WTC11 (cell line): ENCODE data around the gene CLIP1. TPM values are rescaled to one million over a fixed set of nuclear protein-coding genes. Genes with fewer than 3 reads are reported as not detected.

Experiments used
- ATAC-seq: fragments of 200-7000 bp; cut with Tn5 transposase; 2 replicates; pipeline ENCODE4 v1.10.0; 2021; ENCODE audit warnings: mild to moderate bottlenecking, moderate library complexity
- CTCF ChIA-PET: fragments of 300-600 bp; sonication (Branson Sonifier 250); formaldehyde crosslinking; loops from one replicate; lab custom pipeline; 2021; ENCODE audit warnings: antibody characterized with exemption; lab: Charles Lee
- POLR2A ChIA-PET: fragments of 350-600 bp; sonication (Branson Sonifier 250); formaldehyde crosslinking; loops from one replicate; lab custom pipeline; 2021; ENCODE audit warnings: antibody characterized with exemption; lab: Charles Lee
- DNase-seq: peaks from one replicate; pipeline ENCODE4 v3.0.0; 2021; ENCODE audit warnings: low spot score
- H3K27ac Mint-ChIP-seq: 2 replicates; pipeline ENCODE4 v1.8.0; 2021; ENCODE audit warnings: mixed read lengths
- H3K27me3 Mint-ChIP-seq: 2 replicates; pipeline ENCODE4 v1.8.0; 2021; ENCODE audit warnings: low read depth, mild to moderate bottlenecking, moderate library complexity, mixed read lengths
- H3K36me3 Mint-ChIP-seq: 2 replicates; pipeline ENCODE4 v1.8.0; 2021; ENCODE audit warnings: mixed read lengths
- H3K4me1 Mint-ChIP-seq: 2 replicates; pipeline ENCODE4 v1.8.0; 2022; ENCODE audit warnings: mixed read lengths
- H3K4me3 Mint-ChIP-seq: 2 replicates; pipeline ENCODE4 v1.8.0; 2021; ENCODE audit warnings: mild to moderate bottlenecking, moderate library complexity, mixed read lengths
- H3K9me3 Mint-ChIP-seq: 2 replicates; pipeline ENCODE4 v1.8.0; 2021; ENCODE audit warnings: mixed read lengths
- CBFB ChIP-seq: sonication (generic); formaldehyde crosslinking; IDR thresholded peaks from 2 replicates; pipeline ENCODE4 v1.8.1; 2022; ENCODE audit warnings: mild to moderate bottlenecking, low read depth, missing genetic modification reagents
- ELF4 ChIP-seq: sonication (generic); formaldehyde crosslinking; IDR thresholded peaks from 2 replicates; pipeline ENCODE4 v1.8.1; 2022; ENCODE audit warnings: low read depth, mild to moderate bottlenecking, moderate library complexity, missing genetic modification reagents
- total RNA-seq: library from RNA; stranded (reverse); gene quantifications from 3 replicates; pipeline ENCODE4 v1.2.3, GENCODE V29; 2021
- TF ChIP-seq, protein P1 (sequence below): sonication (generic); formaldehyde crosslinking; IDR thresholded peaks from 2 replicates; pipeline ENCODE4 v1.8.0; 2022; ENCODE audit warnings: missing genetic modification reagents
- TF ChIP-seq, protein P2 (sequence below): sonication (generic); formaldehyde crosslinking; IDR thresholded peaks from 2 replicates; pipeline ENCODE4 v1.8.1; 2022; ENCODE audit warnings: missing genetic modification reagents, borderline replicate concordance
- TF ChIP-seq, protein P3 (sequence below): sonication (generic); formaldehyde crosslinking; conservative IDR thresholded peaks from 2 replicates; pipeline ENCODE4 v1.8.1; 2023; ENCODE audit warnings: mild to moderate bottlenecking, low read depth, missing genetic modification reagents, moderate library complexity
- TF ChIP-seq, protein P4 (sequence below): fragments of 200-600 bp; IDR thresholded peaks from 2 replicates; pipeline ENCODE4 v1.8.0; 2022; ENCODE audit warnings: antibody characterized with exemption
- TF ChIP-seq, protein P5 (sequence below): sonication (generic); formaldehyde crosslinking; IDR thresholded peaks from 2 replicates; pipeline ENCODE4 v1.8.1; 2023; ENCODE audit warnings: mild to moderate bottlenecking, missing genetic modification reagents, moderate library complexity
- TF ChIP-seq, protein P6 (sequence below): sonication (generic); formaldehyde crosslinking; IDR thresholded peaks from 2 replicates; pipeline ENCODE4 v1.8.0; 2023; ENCODE audit warnings: mild to moderate bottlenecking, missing genetic modification reagents
- TF ChIP-seq, protein P7 (sequence below): sonication (generic); formaldehyde crosslinking; IDR thresholded peaks from 2 replicates; pipeline ENCODE4 v1.8.1; 2023; ENCODE audit warnings: mild to moderate bottlenecking, moderate library complexity, missing genetic modification reagents

The CLIP1 gene
- total RNA-seq, 1 experiment from 2014 or later: 24.9 TPM

DNA sequence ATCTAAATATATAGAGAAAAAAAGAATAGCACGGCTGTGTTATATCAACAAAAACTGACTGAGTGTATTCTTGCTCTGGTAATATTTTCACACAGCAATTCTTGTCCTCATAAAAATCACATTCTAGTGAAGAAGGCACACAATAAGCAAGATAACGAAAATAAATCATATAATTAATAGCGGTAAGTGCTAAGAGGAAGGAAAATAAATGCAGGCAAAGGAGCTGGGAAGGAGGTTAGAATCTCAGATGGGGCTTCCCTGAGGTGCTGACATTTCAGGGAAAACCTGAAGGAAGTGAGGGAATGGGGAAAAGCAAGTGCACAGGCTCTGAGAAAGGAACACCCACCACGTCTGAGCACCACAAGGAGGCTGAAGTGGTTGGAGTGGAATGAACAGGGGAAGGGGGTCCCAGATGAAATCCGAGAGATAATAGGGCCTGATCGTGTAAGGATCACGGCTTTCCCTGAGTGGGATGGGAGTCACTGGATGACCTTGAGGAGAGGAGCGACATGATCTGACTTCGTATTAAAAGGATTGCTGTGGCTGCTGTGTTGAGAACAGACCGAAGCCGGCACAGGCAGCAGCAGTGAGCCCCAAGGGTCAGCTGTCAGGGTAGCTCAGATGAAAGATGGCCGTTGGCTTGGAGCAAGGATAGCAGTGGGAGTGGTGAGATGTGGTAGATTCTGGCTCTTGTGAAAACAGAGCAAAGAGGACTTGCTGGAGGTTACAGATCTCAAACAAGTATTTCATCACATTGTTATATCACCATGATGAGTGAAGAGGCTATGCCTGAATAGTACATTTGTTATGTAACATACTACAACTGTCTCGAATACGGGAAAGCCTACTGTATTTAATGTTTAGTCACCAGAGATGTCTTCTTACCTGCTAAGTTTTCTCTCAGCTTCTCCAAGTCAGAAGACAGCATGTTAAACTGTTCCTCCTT, 89.1 kb downstream of the CLIP1 start (continued):
- TF ChIP-seq, protein P1, sequence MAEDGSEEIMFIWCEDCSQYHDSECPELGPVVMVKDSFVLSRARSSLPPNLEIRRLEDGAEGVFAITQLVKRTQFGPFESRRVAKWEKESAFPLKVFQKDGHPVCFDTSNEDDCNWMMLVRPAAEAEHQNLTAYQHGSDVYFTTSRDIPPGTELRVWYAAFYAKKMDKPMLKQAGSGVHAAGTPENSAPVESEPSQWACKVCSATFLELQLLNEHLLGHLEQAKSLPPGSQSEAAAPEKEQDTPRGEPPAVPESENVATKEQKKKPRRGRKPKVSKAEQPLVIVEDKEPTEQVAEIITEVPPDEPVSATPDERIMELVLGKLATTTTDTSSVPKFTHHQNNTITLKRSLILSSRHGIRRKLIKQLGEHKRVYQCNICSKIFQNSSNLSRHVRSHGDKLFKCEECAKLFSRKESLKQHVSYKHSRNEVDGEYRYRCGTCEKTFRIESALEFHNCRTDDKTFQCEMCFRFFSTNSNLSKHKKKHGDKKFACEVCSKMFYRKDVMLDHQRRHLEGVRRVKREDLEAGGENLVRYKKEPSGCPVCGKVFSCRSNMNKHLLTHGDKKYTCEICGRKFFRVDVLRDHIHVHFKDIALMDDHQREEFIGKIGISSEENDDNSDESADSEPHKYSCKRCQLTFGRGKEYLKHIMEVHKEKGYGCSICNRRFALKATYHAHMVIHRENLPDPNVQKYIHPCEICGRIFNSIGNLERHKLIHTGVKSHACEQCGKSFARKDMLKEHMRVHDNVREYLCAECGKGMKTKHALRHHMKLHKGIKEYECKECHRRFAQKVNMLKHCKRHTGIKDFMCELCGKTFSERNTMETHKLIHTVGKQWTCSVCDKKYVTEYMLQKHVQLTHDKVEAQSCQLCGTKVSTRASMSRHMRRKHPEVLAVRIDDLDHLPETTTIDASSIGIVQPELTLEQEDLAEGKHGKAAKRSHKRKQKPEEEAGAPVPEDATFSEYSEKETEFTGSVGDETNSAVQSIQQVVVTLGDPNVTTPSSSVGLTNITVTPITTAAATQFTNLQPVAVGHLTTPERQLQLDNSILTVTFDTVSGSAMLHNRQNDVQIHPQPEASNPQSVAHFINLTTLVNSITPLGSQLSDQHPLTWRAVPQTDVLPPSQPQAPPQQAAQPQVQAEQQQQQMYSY: no peak
- TF ChIP-seq, protein P2, sequence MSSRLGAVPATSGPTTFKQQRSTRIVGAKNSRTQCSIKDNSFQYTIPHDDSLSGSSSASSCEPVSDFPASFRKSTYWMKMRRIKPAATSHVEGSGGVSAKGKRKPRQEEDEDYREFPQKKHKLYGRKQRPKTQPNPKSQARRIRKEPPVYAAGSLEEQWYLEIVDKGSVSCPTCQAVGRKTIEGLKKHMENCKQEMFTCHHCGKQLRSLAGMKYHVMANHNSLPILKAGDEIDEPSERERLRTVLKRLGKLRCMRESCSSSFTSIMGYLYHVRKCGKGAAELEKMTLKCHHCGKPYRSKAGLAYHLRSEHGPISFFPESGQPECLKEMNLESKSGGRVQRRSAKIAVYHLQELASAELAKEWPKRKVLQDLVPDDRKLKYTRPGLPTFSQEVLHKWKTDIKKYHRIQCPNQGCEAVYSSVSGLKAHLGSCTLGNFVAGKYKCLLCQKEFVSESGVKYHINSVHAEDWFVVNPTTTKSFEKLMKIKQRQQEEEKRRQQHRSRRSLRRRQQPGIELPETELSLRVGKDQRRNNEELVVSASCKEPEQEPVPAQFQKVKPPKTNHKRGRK: no peak

DNA sequence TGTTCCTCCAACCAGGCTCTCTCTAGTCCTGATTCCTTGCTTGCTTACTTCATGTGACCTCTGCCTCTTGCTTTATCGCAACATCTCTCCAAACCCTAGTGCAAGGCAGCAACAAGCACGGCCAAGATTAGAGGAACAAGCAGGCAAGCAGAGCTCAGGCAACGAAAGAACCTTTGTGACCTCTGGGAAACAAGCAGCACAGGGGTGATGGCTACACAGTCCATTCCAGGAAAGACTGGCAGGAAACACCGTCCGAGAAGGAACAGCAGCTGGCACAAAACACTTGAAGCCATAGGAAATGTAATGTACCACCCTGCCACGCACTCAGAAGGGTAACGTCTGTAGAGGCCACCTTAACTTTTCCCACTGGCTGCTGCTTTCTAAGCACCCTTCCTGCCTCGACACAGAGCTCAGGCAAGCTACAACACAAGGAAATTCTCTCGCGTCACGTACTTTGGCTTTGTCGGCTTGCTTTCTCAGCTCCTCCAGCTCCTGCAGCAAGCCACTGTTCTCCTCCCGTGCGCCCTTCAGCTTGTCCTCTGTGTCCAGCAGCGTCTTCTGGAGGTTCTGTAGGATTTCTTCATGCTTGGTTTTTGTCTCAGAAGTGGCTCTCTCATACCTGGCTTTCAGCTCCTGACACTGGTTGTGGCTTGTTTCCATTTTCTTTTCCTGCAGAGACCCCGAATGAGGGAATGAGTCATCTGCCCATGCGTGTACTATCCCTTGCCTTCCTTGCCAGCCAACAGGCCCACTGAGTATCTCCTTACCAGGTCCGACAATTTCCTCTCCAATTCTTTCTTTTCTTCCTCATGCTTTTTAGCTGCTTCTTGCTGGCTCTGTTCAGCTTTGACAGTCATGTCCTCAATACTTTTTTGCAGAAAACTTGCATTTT, 94.7 kb downstream of the CLIP1 start:
- no peaks in the 10 kb centered on the region for H3K9me3 Mint-ChIP-seq
- TF ChIP-seq, protein P3, sequence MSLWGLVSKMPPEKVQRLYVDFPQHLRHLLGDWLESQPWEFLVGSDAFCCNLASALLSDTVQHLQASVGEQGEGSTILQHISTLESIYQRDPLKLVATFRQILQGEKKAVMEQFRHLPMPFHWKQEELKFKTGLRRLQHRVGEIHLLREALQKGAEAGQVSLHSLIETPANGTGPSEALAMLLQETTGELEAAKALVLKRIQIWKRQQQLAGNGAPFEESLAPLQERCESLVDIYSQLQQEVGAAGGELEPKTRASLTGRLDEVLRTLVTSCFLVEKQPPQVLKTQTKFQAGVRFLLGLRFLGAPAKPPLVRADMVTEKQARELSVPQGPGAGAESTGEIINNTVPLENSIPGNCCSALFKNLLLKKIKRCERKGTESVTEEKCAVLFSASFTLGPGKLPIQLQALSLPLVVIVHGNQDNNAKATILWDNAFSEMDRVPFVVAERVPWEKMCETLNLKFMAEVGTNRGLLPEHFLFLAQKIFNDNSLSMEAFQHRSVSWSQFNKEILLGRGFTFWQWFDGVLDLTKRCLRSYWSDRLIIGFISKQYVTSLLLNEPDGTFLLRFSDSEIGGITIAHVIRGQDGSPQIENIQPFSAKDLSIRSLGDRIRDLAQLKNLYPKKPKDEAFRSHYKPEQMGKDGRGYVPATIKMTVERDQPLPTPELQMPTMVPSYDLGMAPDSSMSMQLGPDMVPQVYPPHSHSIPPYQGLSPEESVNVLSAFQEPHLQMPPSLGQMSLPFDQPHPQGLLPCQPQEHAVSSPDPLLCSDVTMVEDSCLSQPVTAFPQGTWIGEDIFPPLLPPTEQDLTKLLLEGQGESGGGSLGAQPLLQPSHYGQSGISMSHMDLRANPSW (CRISPR knock-in tag): no peak
- TF ChIP-seq CBFB: no peak
- TF ChIP-seq ELF4 (CRISPR knock-in tag): no peak
- TF ChIP-seq, protein P4, sequence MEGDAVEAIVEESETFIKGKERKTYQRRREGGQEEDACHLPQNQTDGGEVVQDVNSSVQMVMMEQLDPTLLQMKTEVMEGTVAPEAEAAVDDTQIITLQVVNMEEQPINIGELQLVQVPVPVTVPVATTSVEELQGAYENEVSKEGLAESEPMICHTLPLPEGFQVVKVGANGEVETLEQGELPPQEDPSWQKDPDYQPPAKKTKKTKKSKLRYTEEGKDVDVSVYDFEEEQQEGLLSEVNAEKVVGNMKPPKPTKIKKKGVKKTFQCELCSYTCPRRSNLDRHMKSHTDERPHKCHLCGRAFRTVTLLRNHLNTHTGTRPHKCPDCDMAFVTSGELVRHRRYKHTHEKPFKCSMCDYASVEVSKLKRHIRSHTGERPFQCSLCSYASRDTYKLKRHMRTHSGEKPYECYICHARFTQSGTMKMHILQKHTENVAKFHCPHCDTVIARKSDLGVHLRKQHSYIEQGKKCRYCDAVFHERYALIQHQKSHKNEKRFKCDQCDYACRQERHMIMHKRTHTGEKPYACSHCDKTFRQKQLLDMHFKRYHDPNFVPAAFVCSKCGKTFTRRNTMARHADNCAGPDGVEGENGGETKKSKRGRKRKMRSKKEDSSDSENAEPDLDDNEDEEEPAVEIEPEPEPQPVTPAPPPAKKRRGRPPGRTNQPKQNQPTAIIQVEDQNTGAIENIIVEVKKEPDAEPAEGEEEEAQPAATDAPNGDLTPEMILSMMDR: no peak
- TF ChIP-seq, protein P5, sequence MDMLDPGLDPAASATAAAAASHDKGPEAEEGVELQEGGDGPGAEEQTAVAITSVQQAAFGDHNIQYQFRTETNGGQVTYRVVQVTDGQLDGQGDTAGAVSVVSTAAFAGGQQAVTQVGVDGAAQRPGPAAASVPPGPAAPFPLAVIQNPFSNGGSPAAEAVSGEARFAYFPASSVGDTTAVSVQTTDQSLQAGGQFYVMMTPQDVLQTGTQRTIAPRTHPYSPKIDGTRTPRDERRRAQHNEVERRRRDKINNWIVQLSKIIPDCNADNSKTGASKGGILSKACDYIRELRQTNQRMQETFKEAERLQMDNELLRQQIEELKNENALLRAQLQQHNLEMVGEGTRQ: no peak
- TF ChIP-seq, protein P6, sequence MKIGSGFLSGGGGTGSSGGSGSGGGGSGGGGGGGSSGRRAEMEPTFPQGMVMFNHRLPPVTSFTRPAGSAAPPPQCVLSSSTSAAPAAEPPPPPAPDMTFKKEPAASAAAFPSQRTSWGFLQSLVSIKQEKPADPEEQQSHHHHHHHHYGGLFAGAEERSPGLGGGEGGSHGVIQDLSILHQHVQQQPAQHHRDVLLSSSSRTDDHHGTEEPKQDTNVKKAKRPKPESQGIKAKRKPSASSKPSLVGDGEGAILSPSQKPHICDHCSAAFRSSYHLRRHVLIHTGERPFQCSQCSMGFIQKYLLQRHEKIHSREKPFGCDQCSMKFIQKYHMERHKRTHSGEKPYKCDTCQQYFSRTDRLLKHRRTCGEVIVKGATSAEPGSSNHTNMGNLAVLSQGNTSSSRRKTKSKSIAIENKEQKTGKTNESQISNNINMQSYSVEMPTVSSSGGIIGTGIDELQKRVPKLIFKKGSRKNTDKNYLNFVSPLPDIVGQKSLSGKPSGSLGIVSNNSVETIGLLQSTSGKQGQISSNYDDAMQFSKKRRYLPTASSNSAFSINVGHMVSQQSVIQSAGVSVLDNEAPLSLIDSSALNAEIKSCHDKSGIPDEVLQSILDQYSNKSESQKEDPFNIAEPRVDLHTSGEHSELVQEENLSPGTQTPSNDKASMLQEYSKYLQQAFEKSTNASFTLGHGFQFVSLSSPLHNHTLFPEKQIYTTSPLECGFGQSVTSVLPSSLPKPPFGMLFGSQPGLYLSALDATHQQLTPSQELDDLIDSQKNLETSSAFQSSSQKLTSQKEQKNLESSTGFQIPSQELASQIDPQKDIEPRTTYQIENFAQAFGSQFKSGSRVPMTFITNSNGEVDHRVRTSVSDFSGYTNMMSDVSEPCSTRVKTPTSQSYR: no peak
- TF ChIP-seq, protein P7, sequence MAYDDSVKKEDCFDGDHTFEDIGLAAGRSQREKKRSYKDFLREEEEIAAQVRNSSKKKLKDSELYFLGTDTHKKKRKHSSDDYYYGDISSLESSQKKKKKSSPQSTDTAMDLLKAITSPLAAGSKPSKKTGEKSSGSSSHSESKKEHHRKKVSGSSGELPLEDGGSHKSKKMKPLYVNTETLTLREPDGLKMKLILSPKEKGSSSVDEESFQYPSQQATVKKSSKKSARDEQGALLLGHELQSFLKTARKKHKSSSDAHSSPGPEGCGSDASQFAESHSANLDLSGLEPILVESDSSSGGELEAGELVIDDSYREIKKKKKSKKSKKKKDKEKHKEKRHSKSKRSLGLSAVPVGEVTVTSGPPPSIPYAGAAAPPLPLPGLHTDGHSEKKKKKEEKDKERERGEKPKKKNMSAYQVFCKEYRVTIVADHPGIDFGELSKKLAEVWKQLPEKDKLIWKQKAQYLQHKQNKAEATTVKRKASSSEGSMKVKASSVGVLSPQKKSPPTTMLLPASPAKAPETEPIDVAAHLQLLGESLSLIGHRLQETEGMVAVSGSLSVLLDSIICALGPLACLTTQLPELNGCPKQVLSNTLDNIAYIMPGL (CRISPR knock-in tag): no peak
- peaks cover 4% of the 10 kb centered on the region; the same call in 1 of the 2 replicates for H3K36me3 Mint-ChIP-seq
- ATAC-seq: no peak
- ChIA-PET CTCF (interaction anchor here (0.6 to 1.6 kb wide), 4 partner anchors 9 to 83 kb away, joined by 3 to 13 read pairs (median 4); no protein-coding TSS in a partner anchor), POLR2A (no interaction called here)
- H3K27me3 Mint-ChIP-seq: no peaks in the 10 kb centered on the region
- no peak overlapping the region for H3K4me3 Mint-ChIP-seq
- 0 out of 2 replicates have a peak overlapping the region, but pooled peaks have one; percentile 42 for H3K27ac Mint-ChIP-seq
- DNase-seq: no peak
- H3K4me1 Mint-ChIP-seq: no peaks in the 10 kb centered on the region
